ENCODE measurements around the gene ESD. TPM values are rescaled to one million over a fixed set of nuclear protein-coding genes. Genes with fewer than 3 reads are reported as not detected.
A peak's percentile ranks its signal among the peaks of the same experiment; 100 is the strongest.

The ESD gene
- total RNA-seq, 1 donor from 2014 or later, result 96.9 TPM

DNA sequence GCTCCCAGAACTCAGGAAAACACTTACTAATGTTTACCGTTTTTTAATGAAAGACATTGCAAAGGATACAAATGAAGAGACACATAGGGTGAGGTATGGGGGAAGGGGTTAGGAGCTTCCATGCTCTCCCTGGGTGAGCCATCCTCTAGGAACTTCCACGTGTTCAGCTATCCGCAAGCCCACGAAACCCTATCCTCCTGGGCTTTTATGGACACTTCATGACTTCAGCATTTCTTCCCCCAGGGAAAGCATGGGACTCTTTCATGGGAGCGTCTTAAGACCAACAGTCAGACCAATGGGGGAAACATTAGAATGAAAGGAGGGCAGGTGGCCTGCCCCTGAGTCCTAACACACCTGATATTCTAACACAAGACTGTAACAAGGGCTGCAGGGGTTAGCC, 6.6 kb upstream of the ESD start:
- Mint-ChIP-seq H3K4me1 (ENCODE audit: low read depth) (no peaks in the 10 kb centered on the region), H3K4me3 (ENCODE audit: low read depth) (no peak overlapping the region), H3K27me3 (no peaks in the 10 kb centered on the region), H3K27ac (no peak overlapping the region), H3K9me3 (ENCODE audit: low read depth) (no peaks in the 10 kb centered on the region), H3K36me3 (ENCODE audit: insufficient read depth) (no peaks in the 10 kb centered on the region)
- no peak for DNase-seq (ENCODE audit: low spot score, unreplicated experiment)
- TF ChIP-seq, protein P1, sequence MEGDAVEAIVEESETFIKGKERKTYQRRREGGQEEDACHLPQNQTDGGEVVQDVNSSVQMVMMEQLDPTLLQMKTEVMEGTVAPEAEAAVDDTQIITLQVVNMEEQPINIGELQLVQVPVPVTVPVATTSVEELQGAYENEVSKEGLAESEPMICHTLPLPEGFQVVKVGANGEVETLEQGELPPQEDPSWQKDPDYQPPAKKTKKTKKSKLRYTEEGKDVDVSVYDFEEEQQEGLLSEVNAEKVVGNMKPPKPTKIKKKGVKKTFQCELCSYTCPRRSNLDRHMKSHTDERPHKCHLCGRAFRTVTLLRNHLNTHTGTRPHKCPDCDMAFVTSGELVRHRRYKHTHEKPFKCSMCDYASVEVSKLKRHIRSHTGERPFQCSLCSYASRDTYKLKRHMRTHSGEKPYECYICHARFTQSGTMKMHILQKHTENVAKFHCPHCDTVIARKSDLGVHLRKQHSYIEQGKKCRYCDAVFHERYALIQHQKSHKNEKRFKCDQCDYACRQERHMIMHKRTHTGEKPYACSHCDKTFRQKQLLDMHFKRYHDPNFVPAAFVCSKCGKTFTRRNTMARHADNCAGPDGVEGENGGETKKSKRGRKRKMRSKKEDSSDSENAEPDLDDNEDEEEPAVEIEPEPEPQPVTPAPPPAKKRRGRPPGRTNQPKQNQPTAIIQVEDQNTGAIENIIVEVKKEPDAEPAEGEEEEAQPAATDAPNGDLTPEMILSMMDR (IDR thresholded peaks at IDR 0.05; ENCODE audit: unreplicated experiment), result no peak

DNA sequence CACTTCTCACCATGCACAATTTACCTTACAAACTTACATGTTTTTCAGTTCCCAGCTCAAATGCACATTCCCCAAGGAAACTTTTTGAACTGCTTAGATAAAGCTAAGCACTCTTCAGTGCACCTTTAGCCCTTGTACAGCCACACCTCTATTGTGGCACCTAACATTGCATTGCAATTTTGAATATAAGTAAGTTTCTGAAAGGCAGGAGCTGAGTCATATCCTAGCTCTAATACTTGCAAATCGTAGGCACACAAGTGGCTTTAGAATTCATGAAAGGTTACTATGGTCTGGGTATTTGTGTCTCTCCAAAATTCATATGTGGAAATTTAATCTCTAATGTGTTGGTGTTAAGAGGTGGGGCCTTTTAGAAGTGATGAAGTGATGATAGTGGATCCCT, 4.9 kb upstream of the ESD start:
- Mint-ChIP-seq H3K9me3 (ENCODE audit: low read depth) (no peaks in the 10 kb centered on the region), H3K27me3 (no peaks in the 10 kb centered on the region), H3K27ac (no peak overlapping the region), H3K4me3 (ENCODE audit: low read depth) (no peak overlapping the region), H3K4me1 (ENCODE audit: low read depth) (peaks cover 7% of the 10 kb centered on the region), H3K36me3 (ENCODE audit: insufficient read depth) (no peaks in the 10 kb centered on the region)
- TF ChIP-seq, protein P1 (IDR thresholded peaks at IDR 0.05; ENCODE audit: unreplicated experiment), result no peak
- no peak for DNase-seq (ENCODE audit: low spot score, unreplicated experiment)

DNA sequence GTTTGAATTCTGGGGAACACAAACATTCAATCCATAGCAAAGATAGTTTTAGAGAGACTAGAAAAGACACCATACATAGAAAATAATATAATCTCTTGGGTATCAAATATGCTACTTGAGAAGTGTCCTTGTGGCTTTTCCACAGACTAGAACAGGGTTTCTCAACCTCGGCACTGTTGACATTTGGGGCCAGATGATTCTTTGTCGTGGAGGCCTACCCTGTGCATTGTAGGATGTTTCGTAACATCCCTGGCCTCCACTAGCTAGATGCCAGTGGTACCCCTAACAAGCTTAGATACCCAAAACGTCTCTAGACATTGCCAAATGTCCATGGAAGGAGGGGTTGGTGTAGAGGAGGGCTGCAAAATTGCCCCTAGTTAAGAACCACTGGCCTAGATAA, 2.2 kb upstream of the ESD start:
- Mint-ChIP-seq H3K36me3 (ENCODE audit: insufficient read depth) (peaks cover 4% of the 10 kb centered on the region), H3K4me1 (ENCODE audit: low read depth) (peaks cover 14% of the 10 kb centered on the region), H3K27ac (no peak overlapping the region), H3K27me3 (no peaks in the 10 kb centered on the region), H3K4me3 (ENCODE audit: low read depth) (no peak overlapping the region), H3K9me3 (ENCODE audit: low read depth) (no peaks in the 10 kb centered on the region)
- TF ChIP-seq, protein P1 (IDR thresholded peaks at IDR 0.05; ENCODE audit: unreplicated experiment), result no peak
- no peak for DNase-seq (ENCODE audit: low spot score, unreplicated experiment)

DNA sequence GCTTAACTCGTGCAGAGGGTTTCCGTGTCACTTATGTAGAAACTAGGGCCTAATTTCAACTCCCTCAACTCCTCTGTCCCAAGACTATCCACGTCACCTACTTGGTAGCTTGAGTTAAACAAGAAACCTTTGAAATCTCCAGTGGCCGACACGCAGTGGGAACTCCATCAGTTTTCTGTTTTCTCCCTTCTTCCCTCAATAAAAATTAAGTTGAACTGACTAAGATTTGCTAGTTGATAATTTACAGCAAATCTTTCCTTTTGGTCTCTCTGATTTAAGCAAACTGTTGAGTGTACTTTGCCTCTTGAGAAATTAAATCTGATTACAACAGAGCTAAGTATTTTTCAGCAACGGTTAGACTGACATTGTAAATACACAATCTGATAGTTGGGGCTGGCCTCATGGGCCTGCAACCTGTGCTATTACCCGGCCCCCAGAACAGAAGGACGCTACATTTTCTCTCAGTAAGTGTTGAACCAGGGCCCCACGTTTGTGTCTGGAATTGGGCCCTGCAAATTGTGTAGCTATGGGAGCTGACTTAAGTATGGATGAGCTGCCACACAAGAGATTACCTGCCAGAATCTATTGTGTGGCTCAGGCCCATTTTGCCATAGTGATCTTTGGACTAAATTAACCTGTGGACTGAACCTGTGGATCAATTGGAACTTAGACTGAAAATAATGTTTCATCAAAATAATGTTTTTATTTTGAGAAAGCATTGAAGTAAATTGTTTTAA, 708 bp upstream of the ESD start:
- H3K9me3 Mint-ChIP-seq (ENCODE audit: low read depth), result no peaks in the 10 kb centered on the region
- peaks cover 4% of the 10 kb centered on the region for H3K36me3 Mint-ChIP-seq (ENCODE audit: insufficient read depth)
- H3K4me3 Mint-ChIP-seq (ENCODE audit: low read depth), result peak overlapping the region; percentile 84
- peak overlapping the region; percentile 98 for H3K27ac Mint-ChIP-seq
- no peak for DNase-seq (ENCODE audit: low spot score, unreplicated experiment)
- H3K4me1 Mint-ChIP-seq (ENCODE audit: low read depth), result peaks cover 16% of the 10 kb centered on the region
- TF ChIP-seq, protein P1 (IDR thresholded peaks at IDR 0.05; ENCODE audit: unreplicated experiment), result no peak
- no peaks in the 10 kb centered on the region for H3K27me3 Mint-ChIP-seq

GRCh38 chr13:46796129-46796514, 839 bp downstream of the ESD start:
- Mint-ChIP-seq H3K36me3 (ENCODE audit: insufficient read depth) (peaks cover 4% of the 10 kb centered on the region), H3K9me3 (ENCODE audit: low read depth) (no peaks in the 10 kb centered on the region), H3K27ac (peak overlapping the region; percentile 98), H3K4me3 (ENCODE audit: low read depth) (peak overlapping the region; percentile 84), H3K4me1 (ENCODE audit: low read depth) (peaks cover 16% of the 10 kb centered on the region), H3K27me3 (no peaks in the 10 kb centered on the region)
- no peak for DNase-seq (ENCODE audit: low spot score, unreplicated experiment)
- TF ChIP-seq, protein P1 (IDR thresholded peaks at IDR 0.05; ENCODE audit: unreplicated experiment), result no peak
